Muscle layer of duodenum (tissue), 2 donors: ENCODE data around the gene STX11.
"Not testable (repeated sequence)": the region's sequence is repeated elsewhere in the genome, so short reads cannot be mapped to it uniquely, and the experiment has no call there.

Source experiments
- H3K27ac ChIP-seq: one replicate; pipeline ENCODE4 v1.7.0; 2013; ENCODE audit warnings: mild to moderate bottlenecking, low read length
- H3K27me3 ChIP-seq: one replicate; pipeline ENCODE4 v1.7.0; 2013; ENCODE audit warnings: low read depth, mild to moderate bottlenecking, control low read depth, low read length
- H3K36me3 ChIP-seq, 2 donors: one replicate each; pipeline ENCODE4 v1.7.0; 2013; ENCODE audit warnings: low read length in 2 of 2, control low read depth in 1 of 2, mild to moderate bottlenecking in 1 of 2; ENCODE audit not compliant: insufficient read depth in 2 of 2, control insufficient read depth in 1 of 2
- H3K4me1 ChIP-seq, 2 donors: one replicate each; pipeline ENCODE4 v1.7.0; 2013; ENCODE audit warnings: low read length in 2 of 2, mild to moderate bottlenecking in 2 of 2, control low read depth in 1 of 2, moderate library complexity in 1 of 2; ENCODE audit not compliant: insufficient read depth in 2 of 2, control insufficient read depth in 1 of 2
- H3K4me3 ChIP-seq, 2 donors: one replicate each; pipeline ENCODE4 v1.7.0; 2013; ENCODE audit warnings: low read length in 2 of 2, low read depth in 1 of 2, mild to moderate bottlenecking in 1 of 2
- H3K9me3 ChIP-seq, 2 donors: one replicate each; pipeline ENCODE4 v1.7.0; 2013; ENCODE audit warnings: low read length in 2 of 2, control low read depth in 1 of 2, mild to moderate bottlenecking in 1 of 2; ENCODE audit not compliant: control insufficient read depth in 1 of 2
- donor health status: healthy.

The STX11 gene

DNA sequence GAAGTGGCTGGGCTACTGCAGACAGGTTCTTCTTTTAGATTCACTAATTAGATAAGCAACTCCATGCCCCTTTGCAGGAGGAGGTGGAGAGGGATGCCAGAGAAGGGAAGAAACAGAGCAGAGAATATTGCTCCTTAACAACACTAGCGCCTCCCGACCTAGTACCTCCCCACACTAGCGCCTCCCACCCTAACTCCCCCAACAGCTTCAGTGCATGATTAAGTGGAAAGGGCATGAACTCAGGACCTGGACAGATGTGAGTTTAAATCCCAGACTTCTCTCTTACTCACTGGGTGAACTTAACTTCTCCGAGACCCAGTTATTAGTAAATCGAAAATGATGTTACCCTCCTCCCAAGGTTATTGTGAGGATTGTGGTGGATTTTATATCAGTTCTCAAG, 25.7 kb downstream of the STX11 start:
- peaks cover 0 to 6% of the 10 kb centered on the region in 2 donors for H3K36me3 ChIP-seq
- no peaks in the 10 kb centered on the region for H3K27me3 ChIP-seq
- H3K27ac ChIP-seq = no peak overlapping the region
- H3K4me1 ChIP-seq = no peaks in the 10 kb centered on the region
- no peak overlapping the region for H3K4me3 ChIP-seq
- H3K9me3 ChIP-seq = no peaks in the 10 kb centered on the region

DNA sequence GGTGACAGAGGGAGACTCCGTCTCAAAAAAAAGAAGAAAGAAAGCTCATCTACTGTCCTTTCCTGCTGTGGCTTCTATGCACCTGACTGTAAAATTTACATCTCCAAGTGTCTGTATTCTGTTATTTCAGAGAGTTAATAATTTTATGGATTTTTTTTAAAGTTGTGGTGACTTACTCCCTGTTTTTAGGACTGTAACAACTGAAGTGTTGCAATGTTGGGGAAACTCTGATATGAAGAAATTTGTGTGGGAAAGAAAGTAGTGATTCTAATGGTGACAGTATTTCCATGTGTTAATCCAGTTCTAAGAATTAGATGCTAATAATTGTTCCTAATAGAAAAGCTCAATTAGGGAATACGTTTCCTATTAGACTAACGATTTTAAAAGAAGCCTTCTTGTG, 27.4 kb downstream of the STX11 start:
- Histone ChIP-seq H3K4me1 (no peaks in the 10 kb centered on the region), H3K36me3 (no peaks in the 10 kb centered on the region), H3K27ac (no peak overlapping the region), H3K9me3 (no peaks in the 10 kb centered on the region), H3K27me3 (no peaks in the 10 kb centered on the region), H3K4me3 (no peak overlapping the region)

DNA sequence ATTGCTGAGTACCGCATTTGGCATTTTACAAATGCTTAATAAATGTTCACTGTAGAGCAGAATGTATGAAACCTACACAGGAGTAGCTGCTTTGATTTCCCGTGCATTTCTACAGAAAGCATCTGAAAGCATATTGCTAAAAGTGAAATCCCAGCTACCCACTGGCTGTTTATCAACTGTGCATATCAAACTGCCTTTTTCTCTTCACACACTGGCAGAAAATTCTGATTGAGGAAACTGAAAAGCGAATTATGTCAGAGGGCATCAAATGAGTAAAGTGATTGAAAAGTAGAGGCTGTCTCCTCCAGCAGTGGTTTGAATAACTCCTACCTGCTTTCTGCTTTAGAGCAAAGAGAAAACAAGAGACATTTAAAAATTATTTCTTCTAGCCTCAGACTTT, 28.0 kb downstream of the STX11 start:
- no peaks in the 10 kb centered on the region for H3K9me3 ChIP-seq
- no peaks in the 10 kb centered on the region for H3K4me1 ChIP-seq
- no peaks in the 10 kb centered on the region for H3K27me3 ChIP-seq
- H3K27ac ChIP-seq = no peak overlapping the region
- H3K36me3 ChIP-seq = no peaks in the 10 kb centered on the region
- H3K4me3 ChIP-seq = no peak overlapping the region

DNA sequence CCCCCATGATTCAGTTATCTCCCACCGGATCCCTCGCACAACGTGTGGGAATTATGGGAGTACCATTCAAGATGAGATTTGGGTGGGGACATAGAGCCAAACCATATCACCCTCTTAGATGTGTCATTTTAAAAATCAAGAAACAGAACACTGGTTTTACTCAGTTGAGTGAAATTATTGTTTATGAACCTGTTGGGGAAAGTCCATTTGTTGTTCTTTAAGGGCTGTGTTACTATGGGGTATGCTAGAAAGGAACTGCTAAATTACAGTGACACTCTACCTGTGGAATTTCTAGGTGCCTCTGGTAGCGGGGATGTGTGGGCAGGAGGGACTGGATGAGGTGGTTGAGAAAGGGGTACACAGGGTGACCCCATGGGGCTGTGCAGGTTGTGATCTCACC, 28.9 kb downstream of the STX11 start:
- Histone ChIP-seq H3K36me3 (no peaks in the 10 kb centered on the region), H3K27ac (no peak overlapping the region), H3K4me1 (no peaks in the 10 kb centered on the region), H3K27me3 (no peaks in the 10 kb centered on the region), H3K4me3 (no peak overlapping the region), H3K9me3 (no peaks in the 10 kb centered on the region)

DNA sequence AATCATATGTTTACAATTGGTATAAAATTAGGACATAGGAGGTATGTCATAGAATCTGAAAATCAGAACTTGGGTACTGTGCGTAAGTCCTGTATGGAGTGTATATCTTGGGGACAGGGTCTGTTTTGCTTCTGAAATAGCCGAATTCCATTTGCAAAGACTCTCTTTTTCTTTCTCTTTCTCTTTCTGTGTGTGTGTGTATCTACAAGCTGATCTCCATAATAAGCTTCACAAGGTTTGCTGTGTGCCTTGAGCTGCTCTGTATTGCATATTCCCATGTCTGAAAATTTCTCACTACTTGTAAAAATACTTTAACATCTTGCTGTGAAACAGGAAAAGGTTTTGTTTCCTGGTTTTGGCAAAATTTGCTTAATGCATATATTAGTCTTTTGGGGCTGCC, 29.5 kb downstream of the STX11 start:
- Histone ChIP-seq H3K4me3 (no peak overlapping the region), H3K9me3 (no peaks in the 10 kb centered on the region), H3K27me3 (no peaks in the 10 kb centered on the region), H3K4me1 (no peaks in the 10 kb centered on the region), H3K36me3 (no peaks in the 10 kb centered on the region), H3K27ac (no peak overlapping the region)

GRCh38 chr6:144180354-144180753, 30.0 kb downstream of the STX11 start:
- not testable (repeated sequence) for H3K4me3 ChIP-seq, H3K27ac ChIP-seq, H3K9me3 ChIP-seq, H3K27me3 ChIP-seq, H3K36me3 ChIP-seq, H3K4me1 ChIP-seq

DNA sequence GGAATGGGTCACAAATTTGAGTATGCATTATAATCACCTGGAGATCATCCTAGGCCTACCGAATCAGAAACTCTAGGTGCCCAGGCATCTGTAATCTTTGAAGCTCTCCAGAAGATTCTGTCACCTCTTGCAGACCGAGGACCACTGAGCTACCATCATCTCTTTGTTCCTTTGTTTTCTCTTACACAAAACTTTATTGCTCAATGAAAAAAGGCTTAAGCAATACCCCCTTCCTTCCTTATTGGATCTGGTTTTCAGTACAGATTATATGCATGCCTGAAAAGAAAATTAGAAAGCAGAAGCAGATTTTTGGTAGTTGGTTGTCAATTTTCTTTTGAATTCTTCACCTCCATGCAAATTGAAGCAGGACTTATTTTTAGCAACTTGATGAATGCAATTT, 31.3 kb downstream of the STX11 start:
- H3K4me3 ChIP-seq = no peak overlapping the region
- no peaks in the 10 kb centered on the region for H3K9me3 ChIP-seq
- H3K36me3 ChIP-seq = peaks cover 0 to 1% of the 10 kb centered on the region in 2 donors
- H3K4me1 ChIP-seq = no peaks in the 10 kb centered on the region
- no peak overlapping the region for H3K27ac ChIP-seq
- no peaks in the 10 kb centered on the region for H3K27me3 ChIP-seq

DNA sequence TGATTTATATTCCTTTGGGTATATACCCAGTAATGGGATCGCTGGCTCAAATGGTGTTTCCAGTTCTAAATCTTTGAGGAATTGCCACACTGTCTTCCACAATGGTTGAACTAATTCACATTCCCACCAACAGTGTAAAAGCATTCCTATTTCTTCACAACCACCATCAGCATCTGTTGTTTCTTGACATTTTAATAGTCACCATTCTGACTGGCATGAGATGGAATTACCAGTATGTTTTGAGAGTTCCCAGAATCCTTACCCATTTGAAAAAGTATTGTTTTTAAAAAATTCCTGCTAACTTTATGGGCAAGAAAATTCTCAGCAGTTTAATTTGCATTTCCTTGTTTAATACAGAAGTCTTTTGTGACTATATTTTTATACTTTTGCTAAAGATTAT, 33.9 kb downstream of the STX11 start:
- not testable (repeated sequence) for H3K9me3 ChIP-seq, H3K4me1 ChIP-seq, H3K27me3 ChIP-seq, H3K4me3 ChIP-seq, H3K27ac ChIP-seq
- H3K36me3 ChIP-seq = peaks cover 0 to 11% of the 10 kb centered on the region in 2 donors

DNA sequence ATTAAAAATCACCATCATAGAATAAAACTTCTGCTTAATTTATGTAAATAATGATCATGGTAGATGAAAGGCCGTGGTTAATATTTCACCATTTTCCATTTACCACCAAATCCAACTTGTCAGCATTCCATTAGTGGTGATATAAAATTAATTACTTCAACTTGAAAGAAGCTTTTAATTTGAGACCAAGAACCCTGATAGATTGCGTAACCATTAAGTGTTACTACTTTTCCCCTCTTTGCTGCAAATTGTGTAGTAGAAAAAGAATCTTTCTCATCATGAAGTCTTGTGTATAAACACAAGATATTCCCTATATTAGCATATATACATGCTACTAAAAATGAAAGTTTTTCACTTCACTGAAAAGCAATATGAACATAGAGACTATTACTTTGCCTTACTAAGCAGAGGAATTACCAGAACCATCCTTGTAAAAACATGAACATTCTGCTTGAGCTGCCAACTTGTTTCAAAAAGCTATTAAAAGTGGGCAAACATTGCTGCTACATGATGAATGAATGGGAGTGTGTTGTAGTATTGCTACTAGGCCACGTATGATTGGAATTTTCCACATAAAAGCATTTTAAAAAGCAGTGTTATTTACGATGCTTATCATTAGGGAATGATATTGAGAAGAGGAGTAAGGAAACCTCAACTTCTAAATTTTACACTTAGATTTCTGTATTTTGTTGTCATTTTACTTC, 35.0 kb downstream of the STX11 start:
- H3K27me3 ChIP-seq = no peaks in the 10 kb centered on the region
- H3K36me3 ChIP-seq = peaks cover 0 to 11% of the 10 kb centered on the region in 2 donors
- no peak overlapping the region for H3K4me3 ChIP-seq
- no peak overlapping the region for H3K27ac ChIP-seq
- H3K4me1 ChIP-seq = no peaks in the 10 kb centered on the region
- peaks cover 0 to 5% of the 10 kb centered on the region in 2 donors for H3K9me3 ChIP-seq

DNA sequence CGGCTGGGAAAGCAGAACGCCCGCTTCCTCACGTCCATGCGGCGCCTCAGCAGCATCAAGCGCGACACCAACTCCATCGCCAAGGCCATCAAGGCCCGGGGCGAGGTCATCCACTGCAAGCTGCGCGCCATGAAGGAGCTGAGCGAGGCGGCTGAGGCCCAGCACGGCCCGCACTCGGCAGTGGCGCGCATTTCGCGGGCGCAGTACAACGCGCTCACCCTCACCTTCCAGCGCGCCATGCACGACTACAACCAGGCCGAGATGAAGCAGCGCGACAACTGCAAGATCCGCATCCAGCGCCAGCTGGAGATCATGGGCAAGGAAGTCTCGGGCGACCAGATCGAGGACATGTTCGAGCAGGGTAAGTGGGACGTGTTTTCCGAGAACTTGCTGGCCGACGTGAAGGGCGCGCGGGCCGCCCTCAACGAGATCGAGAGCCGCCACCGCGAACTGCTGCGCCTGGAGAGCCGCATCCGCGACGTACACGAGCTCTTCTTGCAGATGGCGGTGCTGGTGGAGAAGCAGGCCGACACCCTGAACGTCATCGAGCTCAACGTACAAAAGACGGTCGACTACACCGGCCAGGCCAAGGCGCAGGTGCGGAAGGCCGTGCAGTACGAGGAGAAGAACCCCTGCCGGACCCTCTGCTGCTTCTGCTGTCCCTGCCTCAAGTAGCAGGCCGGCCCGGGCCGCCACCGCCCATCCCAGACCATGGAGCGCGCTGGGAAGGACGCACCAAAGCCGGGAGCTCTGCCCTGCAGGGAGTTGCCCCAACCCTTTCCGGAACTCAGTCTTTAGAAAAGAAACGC, 36.7 kb downstream of the STX11 start:
- peak overlapping the region in 1 of 2 donors; percentile 9 for H3K4me3 ChIP-seq
- peaks cover 0 to 5% of the 10 kb centered on the region in 2 donors for H3K9me3 ChIP-seq
- H3K4me1 ChIP-seq = no peaks in the 10 kb centered on the region
- H3K27ac ChIP-seq = no peak overlapping the region
- no peaks in the 10 kb centered on the region for H3K27me3 ChIP-seq
- H3K36me3 ChIP-seq = peaks cover 0 to 11% of the 10 kb centered on the region in 2 donors

- no peaks in the 10 kb centered on the region for H3K27me3 ChIP-seq
- peaks cover 0 to 5% of the 10 kb centered on the region in 2 donors for H3K9me3 ChIP-seq
- no peaks in the 10 kb centered on the region for H3K4me1 ChIP-seq
- no peak overlapping the region for H3K4me3 ChIP-seq
- no peak overlapping the region for H3K27ac ChIP-seq
- peaks cover 0 to 11% of the 10 kb centered on the region in 2 donors for H3K36me3 ChIP-seq
Observed at GRCh38 chr6:144189351-144189750, 39.0 kb downstream of the STX11 start.
